Measurements from ENCODE around the gene CPPED1.

DNA sequence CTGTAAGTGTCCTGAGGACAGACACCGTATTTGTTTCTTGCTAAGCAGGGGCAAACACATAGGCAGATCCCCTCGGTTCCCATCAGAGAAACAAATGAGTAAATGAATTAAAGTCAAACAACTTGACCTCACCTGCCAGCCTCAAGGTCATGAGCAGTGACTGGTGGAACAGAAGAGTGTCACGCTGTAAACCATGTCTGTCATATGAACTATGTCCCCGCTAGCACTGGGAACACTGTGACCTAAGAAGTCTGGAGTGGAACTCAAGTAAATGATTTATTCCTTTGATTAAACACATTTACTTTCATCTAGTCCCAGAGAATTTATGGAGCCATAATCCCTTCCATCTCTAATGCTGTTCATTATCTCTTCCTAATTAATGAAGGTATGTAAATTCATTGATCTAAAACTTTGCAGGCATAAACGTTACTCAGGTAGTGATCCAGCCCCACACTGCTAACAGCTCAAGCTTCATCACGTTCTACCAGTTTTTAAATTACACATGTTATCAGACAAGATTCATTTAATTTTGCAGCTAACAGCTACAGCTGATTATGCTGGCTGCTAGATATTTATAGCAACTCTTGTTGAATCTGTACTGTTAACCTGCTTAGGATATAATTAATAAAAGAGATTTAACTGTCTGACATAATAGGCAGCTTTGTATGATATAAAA, 38.7 kb downstream of the CPPED1 start:
- TF ChIP-seq, protein P1, sequence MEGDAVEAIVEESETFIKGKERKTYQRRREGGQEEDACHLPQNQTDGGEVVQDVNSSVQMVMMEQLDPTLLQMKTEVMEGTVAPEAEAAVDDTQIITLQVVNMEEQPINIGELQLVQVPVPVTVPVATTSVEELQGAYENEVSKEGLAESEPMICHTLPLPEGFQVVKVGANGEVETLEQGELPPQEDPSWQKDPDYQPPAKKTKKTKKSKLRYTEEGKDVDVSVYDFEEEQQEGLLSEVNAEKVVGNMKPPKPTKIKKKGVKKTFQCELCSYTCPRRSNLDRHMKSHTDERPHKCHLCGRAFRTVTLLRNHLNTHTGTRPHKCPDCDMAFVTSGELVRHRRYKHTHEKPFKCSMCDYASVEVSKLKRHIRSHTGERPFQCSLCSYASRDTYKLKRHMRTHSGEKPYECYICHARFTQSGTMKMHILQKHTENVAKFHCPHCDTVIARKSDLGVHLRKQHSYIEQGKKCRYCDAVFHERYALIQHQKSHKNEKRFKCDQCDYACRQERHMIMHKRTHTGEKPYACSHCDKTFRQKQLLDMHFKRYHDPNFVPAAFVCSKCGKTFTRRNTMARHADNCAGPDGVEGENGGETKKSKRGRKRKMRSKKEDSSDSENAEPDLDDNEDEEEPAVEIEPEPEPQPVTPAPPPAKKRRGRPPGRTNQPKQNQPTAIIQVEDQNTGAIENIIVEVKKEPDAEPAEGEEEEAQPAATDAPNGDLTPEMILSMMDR (IDR thresholded peaks at IDR 0.05; ENCODE audit: low read depth, low read length): no peak
- TF ChIP-seq POLR2A (IDR thresholded peaks at IDR 0.05; ENCODE audit: extremely low read depth, insufficient read length): no peak
- TF ChIP-seq, protein P2, sequence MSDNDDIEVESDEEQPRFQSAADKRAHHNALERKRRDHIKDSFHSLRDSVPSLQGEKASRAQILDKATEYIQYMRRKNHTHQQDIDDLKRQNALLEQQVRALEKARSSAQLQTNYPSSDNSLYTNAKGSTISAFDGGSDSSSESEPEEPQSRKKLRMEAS (IDR thresholded peaks at IDR 0.05; ENCODE audit: low read depth, low read length): no peak
